ENCODE data around the gene AP3S1. TPM values are rescaled to one million over a fixed set of nuclear protein-coding genes. Genes with fewer than 3 reads are reported as not detected.
"Not testable (repeated sequence)": the region's sequence is repeated elsewhere in the genome, so short reads cannot be mapped to it uniquely, and the experiment has no call there.

AP3S1 gene
- total RNA-seq, 1 donor from 2014 or later = 49.1 TPM

GRCh38 chr5:115855959-115856358 is 14.2 kb downstream of the AP3S1 start:
- DNase-seq (no peak), ATAC-seq (ENCODE audit: poor library complexity) (no peak)
- intact Hi-C loops (cut with DNase I) = no loop called here

GRCh38 chr5:115857057-115857479 is 15.3 kb downstream of the AP3S1 start:
- DNase-seq (no peak), ATAC-seq (ENCODE audit: poor library complexity) (no peak)
- intact Hi-C loops (cut with DNase I) = no loop called here

- intact Hi-C loops (cut with DNase I) = no loop called here
- DNase-seq (no peak), ATAC-seq (ENCODE audit: poor library complexity) (no peak)
Observed at GRCh38 chr5:115857626-115858349, 16.1 kb downstream of the AP3S1 start.

- intact Hi-C loops (cut with DNase I) = no loop called here
Observed at GRCh38 chr5:115858396-115858795, 16.7 kb downstream of the AP3S1 start.

GRCh38 chr5:115859378-115859777 is 17.6 kb downstream of the AP3S1 start:
- ATAC-seq (ENCODE audit: poor library complexity) = no peak
- intact Hi-C loops (cut with DNase I) = no loop called here
- no peak for DNase-seq

More at GRCh38 chr5:115858396-115858795, 16.7 kb downstream of the AP3S1 start:
- no peak for ATAC-seq (ENCODE audit: poor library complexity)
- DNase-seq = no peak

GRCh38 chr5:115869256-115869795 is 27.6 kb downstream of the AP3S1 start:
- ATAC-seq (ENCODE audit: poor library complexity) = no peak
- intact Hi-C loops (cut with DNase I) = no loop called here
- DNase-seq = no peak

- intact Hi-C loops (cut with DNase I) = no loop called here
- ATAC-seq (ENCODE audit: poor library complexity) = no peak
Observed at GRCh38 chr5:115872447-115872846, 30.7 kb downstream of the AP3S1 start.

GRCh38 chr5:115873392-115873791 is 31.7 kb downstream of the AP3S1 start:
- DNase-seq (no peak), ATAC-seq (ENCODE audit: poor library complexity) (no peak)
- intact Hi-C loops (cut with DNase I) = no loop called here

More at GRCh38 chr5:115872447-115872846, 30.7 kb downstream of the AP3S1 start:
- DNase-seq = no peak

GRCh38 chr5:115875447-115875846 is 33.7 kb downstream of the AP3S1 start:
- DNase-seq (no peak), ATAC-seq (ENCODE audit: poor library complexity) (peak; percentile 34)
- intact Hi-C loops (cut with DNase I) = no loop called here

GRCh38 chr5:115877342-115877741 is 35.6 kb downstream of the AP3S1 start:
- ATAC-seq (ENCODE audit: poor library complexity); DNase-seq; intact Hi-C loops (cut with DNase I): not testable (repeated sequence)

- intact Hi-C loops (cut with DNase I) = loop anchor here (10.0 kb wide), 1 partner anchor 182 kb away; no protein-coding TSS in a partner anchor
- not testable (repeated sequence) for ATAC-seq (ENCODE audit: poor library complexity); DNase-seq
Observed at GRCh38 chr5:115882434-115882833, 40.7 kb downstream of the AP3S1 start.

GRCh38 chr5:115884704-115885103 is 43.0 kb downstream of the AP3S1 start:
- intact Hi-C loops (cut with DNase I) = loop anchor here (10.0 kb wide), 1 partner anchor 180 kb away; no protein-coding TSS in a partner anchor
- no peak for ATAC-seq (ENCODE audit: poor library complexity)
- DNase-seq = no peak

- ATAC-seq (ENCODE audit: poor library complexity) = not testable (repeated sequence)
- intact Hi-C loops (cut with DNase I) = loop anchor here (10.0 kb wide), 1 partner anchor 180 kb away; no protein-coding TSS in a partner anchor
Observed at GRCh38 chr5:115885208-115885607, 43.5 kb downstream of the AP3S1 start.

GRCh38 chr5:115888027-115888426 is 46.3 kb downstream of the AP3S1 start:
- intact Hi-C loops (cut with DNase I) = loop anchor here (10.0 kb wide), 1 partner anchor 177 kb away; no protein-coding TSS in a partner anchor
- no peak for ATAC-seq (ENCODE audit: poor library complexity)
- DNase-seq = no peak

More at GRCh38 chr5:115885208-115885607, 43.5 kb downstream of the AP3S1 start:
- DNase-seq = not testable (repeated sequence)

GRCh38 chr5:115892021-115892420 is 50.3 kb downstream of the AP3S1 start:
- DNase-seq (no peak), ATAC-seq (ENCODE audit: poor library complexity) (no peak)
- intact Hi-C loops (cut with DNase I) = no loop called here

GRCh38 chr5:115894342-115894741 is 52.6 kb downstream of the AP3S1 start:
- ATAC-seq (ENCODE audit: poor library complexity) (no peak), DNase-seq (no peak)
- intact Hi-C loops (cut with DNase I) = no loop called here

- ATAC-seq (ENCODE audit: poor library complexity) = no peak
- no peak for DNase-seq
- intact Hi-C loops (cut with DNase I) = no loop called here
Observed at GRCh38 chr5:115895821-115896220, 54.1 kb downstream of the AP3S1 start.

- DNase-seq = no peak
- intact Hi-C loops (cut with DNase I) = no loop called here
- no peak for ATAC-seq (ENCODE audit: poor library complexity)
Observed at GRCh38 chr5:115898656-115899055, 56.9 kb downstream of the AP3S1 start.

GRCh38 chr5:115907177-115907576 is 65.4 kb downstream of the AP3S1 start:
- DNase-seq = no peak
- intact Hi-C loops (cut with DNase I) = no loop called here
- ATAC-seq (ENCODE audit: poor library complexity) = no peak

Data from Right ventricle myocardium superior (tissue), 1 donor.